Progenitor cell of endocrine pancreas (in vitro differentiated cells): ENCODE results near the gene DLG4. TPM values are rescaled to one million over a fixed set of nuclear protein-coding genes. Genes with fewer than 3 reads are reported as not detected.
A peak's percentile ranks its signal among the peaks of the same experiment; 100 is the strongest.

Experiments used
- DNase-seq: peaks from one replicate; pipeline ENCODE4 v3.0.0; 2021; ENCODE audit warnings: low spot score; ENCODE audit not compliant: unreplicated experiment
- H3K27ac Mint-ChIP-seq: 2 replicates; pipeline ENCODE4 v1.8.0; 2021; ENCODE audit warnings: mild to moderate bottlenecking, moderate library complexity, mixed read lengths
- H3K27me3 Mint-ChIP-seq: 2 replicates; pipeline ENCODE4 v1.8.0; 2021; ENCODE audit warnings: mixed read lengths
- H3K36me3 Mint-ChIP-seq: 2 replicates; pipeline ENCODE4 v1.8.0; 2022; ENCODE audit warnings: mixed read lengths; ENCODE audit not compliant: insufficient read depth
- H3K4me1 Mint-ChIP-seq: 2 replicates; pipeline ENCODE4 v1.8.0; 2021; ENCODE audit warnings: low read depth, mixed read lengths
- H3K4me3 Mint-ChIP-seq: 2 replicates; pipeline ENCODE4 v1.8.0; 2021; ENCODE audit warnings: low read depth, mild to moderate bottlenecking, moderate library complexity, mixed read lengths
- H3K9me3 Mint-ChIP-seq: 2 replicates; pipeline ENCODE4 v1.8.0; 2021; ENCODE audit warnings: low read depth, mixed read lengths
- CTCF ChIP-seq: fragments of 200-600 bp; sonication (generic); IDR thresholded peaks from one replicate; pipeline ENCODE4 v1.5.0; 2021; ENCODE audit warnings: antibody characterized with exemption, mild to moderate bottlenecking; ENCODE audit not compliant: unreplicated experiment
- total RNA-seq: library from RNA; stranded (reverse); gene quantifications from 2 replicates; pipeline ENCODE4 v1.2.1, GENCODE V29; 2021

DLG4 gene
- total RNA-seq, 1 donor from 2014 or later, result 48.6 TPM

- TF ChIP-seq CTCF, result no peak
- H3K4me3 Mint-ChIP-seq, result no peak overlapping the region
- H3K36me3 Mint-ChIP-seq, result no peaks in the 10 kb centered on the region
Observed at GRCh38 chr17:7178973-7179316, 40.7 kb downstream of the DLG4 start.

GRCh38 chr17:7177954-7178477 is 41.6 kb downstream of the DLG4 start:
- no peaks in the 10 kb centered on the region for H3K9me3 Mint-ChIP-seq
- no peaks in the 10 kb centered on the region for H3K27me3 Mint-ChIP-seq
- TF ChIP-seq CTCF, result no peak
- H3K4me1 Mint-ChIP-seq, result peaks cover 8% of the 10 kb centered on the region
- H3K4me3 Mint-ChIP-seq, result no peak overlapping the region
- DNase-seq, result peak; percentile 31
- H3K27ac Mint-ChIP-seq, result peak overlapping the region; percentile 91
- H3K36me3 Mint-ChIP-seq, result no peaks in the 10 kb centered on the region

More at GRCh38 chr17:7178973-7179316, 40.7 kb downstream of the DLG4 start:
- Mint-ChIP-seq H3K27me3 (no peaks in the 10 kb centered on the region), H3K4me1 (peaks cover 8% of the 10 kb centered on the region), H3K9me3 (no peaks in the 10 kb centered on the region), H3K27ac (no peak overlapping the region)
- DNase-seq, result no peak

- peak overlapping the region; percentile 91 for H3K27ac Mint-ChIP-seq
- peaks cover 8% of the 10 kb centered on the region for H3K4me1 Mint-ChIP-seq
- no peaks in the 10 kb centered on the region for H3K27me3 Mint-ChIP-seq
- H3K9me3 Mint-ChIP-seq, result no peaks in the 10 kb centered on the region
- TF ChIP-seq CTCF, result peak; percentile 84
- H3K36me3 Mint-ChIP-seq, result peaks cover 2% of the 10 kb centered on the region
- no peak overlapping the region for H3K4me3 Mint-ChIP-seq
- DNase-seq, result peak; percentile 79
Observed at GRCh38 chr17:7177191-7177953, 42.3 kb downstream of the DLG4 start.

GRCh38 chr17:7176841-7177190 is 42.8 kb downstream of the DLG4 start:
- Mint-ChIP-seq H3K4me3 (no peak overlapping the region), H3K9me3 (no peaks in the 10 kb centered on the region), H3K36me3 (peaks cover 2% of the 10 kb centered on the region), H3K4me1 (peaks cover 8% of the 10 kb centered on the region), H3K27me3 (no peaks in the 10 kb centered on the region), H3K27ac (no peak overlapping the region)
- no peak for TF ChIP-seq CTCF
- DNase-seq, result peak; percentile 29

GRCh38 chr17:7176107-7176840 is 43.4 kb downstream of the DLG4 start:
- H3K36me3 Mint-ChIP-seq, result peaks cover 2% of the 10 kb centered on the region
- DNase-seq, result no peak
- H3K9me3 Mint-ChIP-seq, result no peaks in the 10 kb centered on the region
- no peak for TF ChIP-seq CTCF
- peaks cover 8% of the 10 kb centered on the region for H3K4me1 Mint-ChIP-seq
- no peaks in the 10 kb centered on the region for H3K27me3 Mint-ChIP-seq
- H3K27ac Mint-ChIP-seq, result no peak overlapping the region
- H3K4me3 Mint-ChIP-seq, result no peak overlapping the region
